Heart right ventricle (tissue), 16 donors: ENCODE measurements around the gene TDRD7. TPM values are rescaled to one million over a fixed set of nuclear protein-coding genes. Genes with fewer than 3 reads are reported as not detected.

ENCODE experiments used
- ATAC-seq, 8 donors: fragments of 200-7000 bp; cut with Tn5 transposase; one replicate each; pipeline ENCODE4 v1.9.1; 2020; ENCODE audit warnings: mild to moderate bottlenecking in 8 of 8, moderate library complexity in 8 of 8, moderate number of reproducible peaks in 1 of 8
- DNase-seq, 2 donors: peaks; one replicate each; pipeline ENCODE4 v3.0.0-alpha.2; 2020
- H3K27ac ChIP-seq, 10 donors: fragments of 200-600 bp; sonication (generic) in 2 of 10; one replicate each; pipeline versions ENCODE4 v1.5.0 to v1.8.0; 2020 to 2022; ENCODE audit warnings: mild to moderate bottlenecking in 3 of 10
- H3K27me3 ChIP-seq, 7 donors: fragments of 200-600 bp; one replicate each; pipeline ENCODE4 v1.8.0; 2021 to 2022; ENCODE audit warnings: mild to moderate bottlenecking in 2 of 7
- H3K36me3 ChIP-seq, 9 donors: fragments of 200-600 bp; sonication (generic) in 1 of 9; one replicate each; pipeline versions ENCODE4 v1.5.0 to v1.8.0; 2020 to 2022; ENCODE audit warnings: mild to moderate bottlenecking in 2 of 9
- H3K4me1 ChIP-seq, 9 donors: fragments of 200-600 bp; sonication (generic) in 1 of 9; one replicate each; pipeline versions ENCODE4 v1.5.0 to v1.8.0; 2020 to 2022; ENCODE audit warnings: mild to moderate bottlenecking in 4 of 9
- H3K4me3 ChIP-seq, 10 donors: fragments of 200-600 bp; sonication (generic) in 2 of 10; one replicate each; pipeline versions ENCODE4 v1.5.0 to v1.8.0; 2020 to 2022; ENCODE audit warnings: mild to moderate bottlenecking in 7 of 10, moderate library complexity in 2 of 10
- H3K9me3 ChIP-seq, 11 donors: fragments of 200-600 bp in 10 of 11; sonication (generic) in 2 of 11; one replicate each; pipeline versions ENCODE4 v1.5.0 to v1.8.0; 2013 to 2022; ENCODE audit warnings: mild to moderate bottlenecking in 2 of 11, control low read depth in 1 of 11, moderate library complexity in 1 of 11
- CTCF ChIP-seq, 9 donors: fragments of 200-600 bp; sonication (generic) in 2 of 9; IDR thresholded peaks; one replicate each; pipeline versions ENCODE4 v1.5.0 to v1.8.0; 2021 to 2022; ENCODE audit warnings: antibody characterized with exemption in 9 of 9, mild to moderate bottlenecking in 5 of 9, moderate library complexity in 1 of 9
- whole genome bisulfite sequencing, 2 donors: extraction: QIAGEN DNeasy Blood & Tissue Kit; methylation state at CpG; one replicate each; pipeline ENCODE4 v1.1.7; 2013; ENCODE audit warnings: inconsistent platforms in 1 of 2; 5-methylcytosine and 5-hydroxymethylcytosine counted together
- intact Hi-C, 10 donors: fragments of 100-400 bp; cut with DNase I; formaldehyde crosslinking; loops; one replicate each; pipeline versions ENCODE4 v1.11.1 to v1.14.2; 2022
- polyA plus RNA-seq, 2 donors: library from polyadenylated mRNA; stranded (reverse); fragments of 200-250 nt; gene quantifications; one replicate each; pipeline ENCODE4 v1.2.3, GENCODE V29; 2013
- total RNA-seq, 10 donors: library from RNA; stranded (reverse); fragmentation: NEBNext Ultra II Directional in 3 of 10; extraction: Animal tissue kit (Norgen Biotek cat#: 25700) in 3 of 10; gene quantifications; one replicate each; pipeline versions ENCODE4 v1.2.1 to v1.2.4, GENCODE V29; 2021 to 2023
- donor health status: Arrhythmogenic right ventricular cardiomyopathy.
- donor health status: ischemic (EF 13 %, LVEDD 7.1; RV severe dilation, severe dysfunction).
- donor health status: healthy with polysubstance abuse.
- donor health status: DM: no; HTN: yes; CAD: no.
- donor health status: DM: no; HTN: no; CAD: no.
- donor health status: ischemic (EF 25% LVEDD 6.9; RV normal size, moderate dysfunction).
- donor health status: ischemic (EF 25% LVEDD 5.7; RV mildly dilated, moderate dysfunction).
- donor health status: healthy.
- donor health status: DM: yes; HTN: yes; CAD: no.
- donor health status: Ischemic cardiomyopathy.
- donor health status: ischemic (EF 35%, LVEDD 5.7; RV mildly dilated, moderate dysfunction).
- donor health status: nonischemic (EF 11% LVEDD 7.7; RV severe dilation, severe dysfunction).
- donor health status: DM: yes; HTN: yes; CAD: no.
- donor health status: PGD.
- donor health status: ischemic (EF 29% LVEDD 5.4; RV normal size, mild dysfunction).
- donor health status: nonischemic (EF 23%, LVEDD 6.1; RV moderate dilation, normal function).

TDRD7 gene
- total and polyA plus RNA-seq, 12 donors, result 4.0 to 12.8 (median 8.0) TPM

DNA sequence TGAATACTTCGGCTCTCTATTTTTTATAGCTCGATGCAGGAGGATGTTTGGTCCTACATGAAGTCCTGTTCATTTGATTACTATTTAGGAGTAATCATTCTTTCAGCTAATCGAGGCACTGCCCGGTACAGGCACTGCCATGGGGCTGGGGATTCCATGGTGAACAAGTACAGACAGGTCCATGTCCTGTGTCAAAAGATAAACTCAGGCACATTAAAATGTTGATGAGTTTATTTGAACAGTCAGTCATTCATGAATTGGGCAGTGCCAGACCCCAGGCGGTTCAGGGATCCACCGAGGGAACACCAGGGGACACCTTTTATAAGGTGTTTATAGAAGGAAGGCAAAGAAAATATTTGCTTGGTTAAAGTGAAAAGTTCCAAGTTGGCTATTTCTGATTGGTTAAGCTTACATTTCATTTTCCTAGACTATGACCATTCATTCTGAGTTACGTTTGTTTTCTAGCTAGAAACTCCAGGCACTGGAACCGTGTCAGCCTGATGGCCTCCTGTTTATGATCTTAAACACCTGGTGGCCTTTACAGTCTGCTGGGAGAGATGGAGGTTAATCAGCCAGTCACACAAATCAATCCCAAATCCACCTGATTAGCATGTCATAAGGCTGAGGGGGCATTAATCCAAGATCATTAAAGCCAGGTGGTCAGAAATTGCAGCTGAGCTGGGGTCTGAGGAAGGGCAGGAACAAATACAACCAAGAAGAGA lies 47.0 kb upstream of the TDRD7 start:
- TF ChIP-seq CTCF (IDR thresholded peaks at IDR 0.05), result no peak
- H3K4me1 ChIP-seq, result no peaks in the 10 kb centered on the region
- DNase-seq, result no peak
- intact Hi-C loops, result no loop called here
- 84 to 86% methylated on average over 8 of the region's 8 CpGs for WGBS, 2 donors
- no peak overlapping the region for H3K4me3 ChIP-seq
- no peak for ATAC-seq
- H3K9me3 ChIP-seq, result peaks cover 0 to 22% (median 8%) of the 10 kb centered on the region in 11 donors
- peaks cover 0 to 73% (median 4%) of the 10 kb centered on the region in 9 donors for H3K36me3 ChIP-seq
- no peaks in the 10 kb centered on the region for H3K27me3 ChIP-seq
- H3K27ac ChIP-seq, result no peak overlapping the region

DNA sequence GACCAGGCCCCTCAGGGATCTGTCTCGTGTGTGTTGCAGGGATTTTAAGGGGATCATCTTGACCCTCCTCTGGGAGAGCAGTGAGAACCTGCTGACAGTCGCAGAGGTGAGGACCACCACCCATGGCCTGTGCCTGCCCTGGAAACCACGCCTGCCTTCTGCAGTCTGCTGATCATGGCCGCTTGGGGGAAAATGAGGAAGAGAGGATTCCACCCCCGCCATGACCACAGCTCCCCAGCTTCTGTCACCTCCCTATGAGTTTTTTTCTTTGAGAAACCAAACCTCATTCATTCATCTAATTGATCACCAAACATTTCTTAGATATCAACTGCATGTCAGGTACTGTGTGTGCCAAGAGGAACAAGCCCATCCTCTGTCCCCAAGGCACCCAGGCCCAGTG lies 46.3 kb upstream of the TDRD7 start:
- intact Hi-C loops, result no loop called here
- WGBS, 2 donors, result 90 to 91% methylated on average over 5 of the region's 5 CpGs
- peaks cover 0 to 22% (median 8%) of the 10 kb centered on the region in 11 donors for H3K9me3 ChIP-seq
- no peak for DNase-seq
- H3K4me3 ChIP-seq, result no peak overlapping the region
- no peak for TF ChIP-seq CTCF (IDR thresholded peaks at IDR 0.05)
- peaks cover 0 to 78% (median 4%) of the 10 kb centered on the region in 9 donors for H3K36me3 ChIP-seq
- no peaks in the 10 kb centered on the region for H3K27me3 ChIP-seq
- H3K27ac ChIP-seq, result no peak overlapping the region
- no peak for ATAC-seq
- no peaks in the 10 kb centered on the region for H3K4me1 ChIP-seq

- H3K36me3 ChIP-seq, result peaks cover 0 to 77% (median 6%) of the 10 kb centered on the region in 9 donors
- DNase-seq (no peak), ATAC-seq (no peak)
- TF ChIP-seq CTCF (IDR thresholded peaks at IDR 0.05), result no peak
- no peaks in the 10 kb centered on the region for H3K4me1 ChIP-seq
- intact Hi-C loops, result no loop called here
- no peaks in the 10 kb centered on the region for H3K27me3 ChIP-seq
- no peak overlapping the region for H3K27ac ChIP-seq
- WGBS, 2 donors, result 94 to 97% methylated on average over 10 of the region's 10 CpGs
- H3K4me3 ChIP-seq, result no peak overlapping the region
- H3K9me3 ChIP-seq, result peaks cover 0 to 22% (median 8%) of the 10 kb centered on the region in 11 donors
These were observed 45.4 kb upstream of the TDRD7 start for GRCh38 chr9:97366476-97366875.

DNA sequence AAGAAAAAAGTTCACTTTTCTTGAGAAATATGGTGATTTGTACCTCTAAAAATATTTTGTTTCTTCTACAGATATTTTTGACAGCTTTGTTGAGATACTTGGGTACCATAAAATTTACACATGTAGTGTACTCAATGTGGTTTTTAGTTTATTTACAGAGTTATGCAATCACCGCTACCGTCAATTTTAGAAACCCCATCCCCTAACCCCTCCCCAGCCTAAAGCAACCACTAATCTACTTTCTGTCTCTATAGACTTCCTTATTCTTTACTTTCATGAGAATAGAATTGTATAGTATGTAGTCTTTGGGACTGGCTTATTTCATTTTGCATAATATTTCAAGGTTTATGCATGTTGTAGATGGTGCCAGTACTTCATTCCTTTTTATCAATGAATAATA lies 45.0 kb upstream of the TDRD7 start:
- intact Hi-C loops, result no loop called here
- Histone ChIP-seq H3K27me3 (no peaks in the 10 kb centered on the region), H3K4me3 (no peak overlapping the region), H3K9me3 (peaks cover 0 to 22% (median 8%) of the 10 kb centered on the region in 11 donors), H3K36me3 (peaks cover 0 to 77% (median 9%) of the 10 kb centered on the region in 9 donors), H3K4me1 (no peaks in the 10 kb centered on the region), H3K27ac (no peak overlapping the region)
- WGBS, 2 donors, result 94 to 95% methylated on average over 2 of the region's 2 CpGs
- ATAC-seq, result no peak
- no peak for TF ChIP-seq CTCF (IDR thresholded peaks at IDR 0.05)
- DNase-seq, result no peak
